ENCODE data around the gene SCN9A.
"Not testable (repeated sequence)": the region's sequence is repeated elsewhere in the genome, so short reads cannot be mapped to it uniquely, and the experiment has no call there.

Gene SCN9A

DNA sequence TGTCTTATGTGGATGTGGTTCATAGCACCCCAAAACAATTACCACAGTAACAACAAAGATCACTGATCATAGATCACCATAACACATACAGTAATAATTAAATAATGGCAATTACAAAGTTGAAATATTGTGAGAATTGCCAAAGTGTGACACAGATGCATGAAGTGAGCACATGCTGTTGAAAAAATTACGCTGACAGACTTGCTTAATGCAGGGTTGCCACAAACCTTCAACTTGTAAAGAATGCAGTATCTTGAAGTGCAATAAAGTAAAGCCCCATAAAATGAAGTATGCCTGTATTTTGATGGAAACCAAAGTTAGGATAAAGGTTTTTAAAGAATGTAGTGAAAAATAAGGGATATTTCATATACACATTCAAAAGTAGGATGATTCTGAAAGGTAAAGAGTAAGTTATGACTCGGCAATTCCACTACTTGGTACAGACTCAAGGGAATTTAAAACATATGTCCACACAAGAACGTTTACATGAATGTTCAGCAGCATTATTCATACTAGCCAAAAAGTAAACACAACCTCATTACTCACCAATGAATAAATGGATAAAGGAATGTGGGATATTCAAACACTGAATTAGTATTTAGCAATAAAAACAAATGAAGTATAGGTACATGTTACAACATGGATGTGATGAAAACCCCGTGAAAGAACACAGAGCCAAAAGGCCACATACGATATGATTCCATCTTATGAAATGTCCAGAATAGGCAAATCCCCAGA, 61.6 kb downstream of the SCN9A start:
- no peak overlapping the region for H3K4me3 ChIP-seq (ENCODE audit: low read depth, low read length)
- no peaks in the 10 kb centered on the region for H3K9me3 ChIP-seq (ENCODE audit: control insufficient read depth, insufficient read depth, low read depth, low read length)
- TF ChIP-seq, protein P1, sequence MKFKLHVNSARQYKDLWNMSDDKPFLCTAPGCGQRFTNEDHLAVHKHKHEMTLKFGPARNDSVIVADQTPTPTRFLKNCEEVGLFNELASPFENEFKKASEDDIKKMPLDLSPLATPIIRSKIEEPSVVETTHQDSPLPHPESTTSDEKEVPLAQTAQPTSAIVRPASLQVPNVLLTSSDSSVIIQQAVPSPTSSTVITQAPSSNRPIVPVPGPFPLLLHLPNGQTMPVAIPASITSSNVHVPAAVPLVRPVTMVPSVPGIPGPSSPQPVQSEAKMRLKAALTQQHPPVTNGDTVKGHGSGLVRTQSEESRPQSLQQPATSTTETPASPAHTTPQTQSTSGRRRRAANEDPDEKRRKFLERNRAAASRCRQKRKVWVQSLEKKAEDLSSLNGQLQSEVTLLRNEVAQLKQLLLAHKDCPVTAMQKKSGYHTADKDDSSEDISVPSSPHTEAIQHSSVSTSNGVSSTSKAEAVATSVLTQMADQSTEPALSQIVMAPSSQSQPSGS (tag by site-specific recombination; IDR thresholded peaks at IDR 0.05; ENCODE audit: low read depth) = no peak
- TF ChIP-seq ZNF112 (tag by site-specific recombination; IDR thresholded peaks at IDR 0.05) = no peak
- TF ChIP-seq HOXD13 (CRISPR knock-in tag; IDR thresholded peaks at IDR 0.05; ENCODE audit: borderline replicate concordance) = no peak
- TF ChIP-seq ZNF292 (tag by site-specific recombination; IDR thresholded peaks at IDR 0.05; ENCODE audit: borderline replicate concordance, low read depth) = no peak
- TF ChIP-seq ZNF423 (tag by site-specific recombination; IDR thresholded peaks at IDR 0.05) = no peak
- TF ChIP-seq ZXDB (tag by site-specific recombination; IDR thresholded peaks at IDR 0.05) = no peak
- TF ChIP-seq, protein P2, sequence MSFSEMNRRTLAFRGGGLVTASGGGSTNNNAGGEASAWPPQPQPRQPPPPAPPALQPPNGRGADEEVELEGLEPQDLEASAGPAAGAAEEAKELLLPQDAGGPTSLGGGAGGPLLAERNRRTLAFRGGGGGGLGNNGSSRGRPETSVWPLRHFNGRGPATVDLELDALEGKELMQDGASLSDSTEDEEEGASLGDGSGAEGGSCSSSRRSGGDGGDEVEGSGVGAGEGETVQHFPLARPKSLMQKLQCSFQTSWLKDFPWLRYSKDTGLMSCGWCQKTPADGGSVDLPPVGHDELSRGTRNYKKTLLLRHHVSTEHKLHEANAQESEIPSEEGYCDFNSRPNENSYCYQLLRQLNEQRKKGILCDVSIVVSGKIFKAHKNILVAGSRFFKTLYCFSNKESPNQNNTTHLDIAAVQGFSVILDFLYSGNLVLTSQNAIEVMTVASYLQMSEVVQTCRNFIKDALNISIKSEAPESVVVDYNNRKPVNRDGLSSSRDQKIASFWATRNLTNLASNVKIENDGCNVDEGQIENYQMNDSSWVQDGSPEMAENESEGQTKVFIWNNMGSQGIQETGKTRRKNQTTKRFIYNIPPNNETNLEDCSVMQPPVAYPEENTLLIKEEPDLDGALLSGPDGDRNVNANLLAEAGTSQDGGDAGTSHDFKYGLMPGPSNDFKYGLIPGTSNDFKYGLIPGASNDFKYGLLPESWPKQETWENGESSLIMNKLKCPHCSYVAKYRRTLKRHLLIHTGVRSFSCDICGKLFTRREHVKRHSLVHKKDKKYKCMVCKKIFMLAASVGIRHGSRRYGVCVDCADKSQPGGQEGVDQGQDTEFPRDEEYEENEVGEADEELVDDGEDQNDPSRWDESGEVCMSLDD (tag by site-specific recombination; IDR thresholded peaks at IDR 0.05) = no peak
- TF ChIP-seq ZNF76 (tag by site-specific recombination; IDR thresholded peaks at IDR 0.05; ENCODE audit: borderline replicate concordance, low read depth) = no peak
- no peak for TF ChIP-seq ZNF426 (tag by site-specific recombination; IDR thresholded peaks at IDR 0.05)
- TF ChIP-seq ZSCAN23 (tag by site-specific recombination; IDR thresholded peaks at IDR 0.05) = no peak
- no peak for TF ChIP-seq SETDB1 (IDR thresholded peaks at IDR 0.05; ENCODE audit: insufficient read length, low read length)
- no peak for TF ChIP-seq MEIS1 (CRISPR knock-in tag; IDR thresholded peaks at IDR 0.05; ENCODE audit: borderline replicate concordance)
- no peak for TF ChIP-seq ZNF175 (tag by site-specific recombination; IDR thresholded peaks at IDR 0.05)
- no peak for TF ChIP-seq KLF7 (tag by site-specific recombination; IDR thresholded peaks at IDR 0.05; ENCODE audit: borderline replicate concordance)
- no peak for TF ChIP-seq ZNF169 (tag by site-specific recombination; IDR thresholded peaks at IDR 0.05)
- no peak for TF ChIP-seq ZNF785 (tag by site-specific recombination; IDR thresholded peaks at IDR 0.05)
- TF ChIP-seq, protein P3, sequence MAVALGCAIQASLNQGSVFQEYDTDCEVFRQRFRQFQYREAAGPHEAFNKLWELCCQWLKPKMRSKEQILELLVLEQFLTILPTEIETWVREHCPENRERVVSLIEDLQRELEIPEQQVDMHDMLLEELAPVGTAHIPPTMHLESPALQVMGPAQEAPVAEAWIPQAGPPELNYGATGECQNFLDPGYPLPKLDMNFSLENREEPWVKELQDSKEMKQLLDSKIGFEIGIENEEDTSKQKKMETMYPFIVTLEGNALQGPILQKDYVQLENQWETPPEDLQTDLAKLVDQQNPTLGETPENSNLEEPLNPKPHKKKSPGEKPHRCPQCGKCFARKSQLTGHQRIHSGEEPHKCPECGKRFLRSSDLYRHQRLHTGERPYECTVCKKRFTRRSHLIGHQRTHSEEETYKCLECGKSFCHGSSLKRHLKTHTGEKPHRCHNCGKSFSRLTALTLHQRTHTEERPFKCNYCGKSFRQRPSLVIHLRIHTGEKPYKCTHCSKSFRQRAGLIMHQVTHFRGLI (tag by site-specific recombination; IDR thresholded peaks at IDR 0.05) = no peak
- TF ChIP-seq ZNF701 (tag by site-specific recombination; IDR thresholded peaks at IDR 0.05) = no peak
- TF ChIP-seq, protein P4, sequence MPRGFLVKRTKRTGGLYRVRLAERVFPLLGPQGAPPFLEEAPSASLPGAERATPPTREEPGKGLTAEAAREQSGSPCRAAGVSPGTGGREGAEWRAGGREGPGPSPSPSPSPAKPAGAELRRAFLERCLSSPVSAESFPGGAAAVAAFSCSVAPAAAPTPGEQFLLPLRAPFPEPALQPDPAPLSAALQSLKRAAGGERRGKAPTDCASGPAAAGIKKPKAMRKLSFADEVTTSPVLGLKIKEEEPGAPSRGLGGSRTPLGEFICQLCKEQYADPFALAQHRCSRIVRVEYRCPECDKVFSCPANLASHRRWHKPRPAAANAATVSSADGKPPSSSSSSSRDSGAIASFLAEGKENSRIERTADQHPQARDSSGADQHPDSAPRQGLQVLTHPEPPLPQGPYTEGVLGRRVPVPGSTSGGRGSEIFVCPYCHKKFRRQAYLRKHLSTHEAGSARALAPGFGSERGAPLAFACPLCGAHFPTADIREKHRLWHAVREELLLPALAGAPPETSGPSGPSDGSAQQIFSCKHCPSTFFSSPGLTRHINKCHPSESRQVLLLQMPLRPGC (tag by site-specific recombination; IDR thresholded peaks at IDR 0.05) = no peak
- POLR2A ChIA-PET = no interaction called here
- no peak overlapping the region for H3K27ac ChIP-seq (ENCODE audit: extremely low read depth, low read depth, low read length)
- H3K4me1 ChIP-seq (ENCODE audit: control insufficient read depth, insufficient read depth, low read length) = no peaks in the 10 kb centered on the region
- CTCF ChIA-PET = no interaction called here
- H3K36me3 ChIP-seq (ENCODE audit: control insufficient read depth in 2 of 2, insufficient read depth in 1 of 2, low read length in 2 of 2) = no peaks in the 10 kb centered on the region

DNA sequence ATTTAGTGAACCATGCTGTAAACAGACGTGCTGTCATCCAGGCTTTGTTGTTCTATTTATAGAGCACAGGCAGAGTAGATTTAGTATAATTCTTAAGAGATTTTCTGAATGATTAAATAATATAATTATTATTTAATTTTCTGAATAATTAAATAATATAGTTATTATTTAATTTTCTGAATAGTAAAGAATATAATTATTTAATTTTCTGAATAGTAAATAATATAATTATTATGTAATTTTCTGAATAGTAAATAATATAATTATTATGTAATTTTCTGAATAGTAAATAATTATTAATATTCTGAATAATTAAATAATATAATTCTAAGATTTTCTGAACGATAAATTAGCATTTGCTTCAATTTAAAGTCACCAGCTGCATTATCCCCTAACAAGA, 62.9 kb downstream of the SCN9A start:
- H3K4me1 ChIP-seq (ENCODE audit: control insufficient read depth, insufficient read depth, low read length); H3K36me3 ChIP-seq (ENCODE audit: control insufficient read depth in 2 of 2, insufficient read depth in 1 of 2, low read length in 2 of 2); H3K27ac ChIP-seq (ENCODE audit: extremely low read depth, low read depth, low read length); H3K4me3 ChIP-seq (ENCODE audit: low read depth, low read length); POLR2A ChIA-PET; H3K9me3 ChIP-seq (ENCODE audit: control insufficient read depth, insufficient read depth, low read depth, low read length); CTCF ChIA-PET: not testable (repeated sequence)
